ENCODE results near the gene SYNE3.
A peak's percentile ranks its signal among the peaks of the same experiment; 100 is the strongest.

The SYNE3 gene

DNA sequence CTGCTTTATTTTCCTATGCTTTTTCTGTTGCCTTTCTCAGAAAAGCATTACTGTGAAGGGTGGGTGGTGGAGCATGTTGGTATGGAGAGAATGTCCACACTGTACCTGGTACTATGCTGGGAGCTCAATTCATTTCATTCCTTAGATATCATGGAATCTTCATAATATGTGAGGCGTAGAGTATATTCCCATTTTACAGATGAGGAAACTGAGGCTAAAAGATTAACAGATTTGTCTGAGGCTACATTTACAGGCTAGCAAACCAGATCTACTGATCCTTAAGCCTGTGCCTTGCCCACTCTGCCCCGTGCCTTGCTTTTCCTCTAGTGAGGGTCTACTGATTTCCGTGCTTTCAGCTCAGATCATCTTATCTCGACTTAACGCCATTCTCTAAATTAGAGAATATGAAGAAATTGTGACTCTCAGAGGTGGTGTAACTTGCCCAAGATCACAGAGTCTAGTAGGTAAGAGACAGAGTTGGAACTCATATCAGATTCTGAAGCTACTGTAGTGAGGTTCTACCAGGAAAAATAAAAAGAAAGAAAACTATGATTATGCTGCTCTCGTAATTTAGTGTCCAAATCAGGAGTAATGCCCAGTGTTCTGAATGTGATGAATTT is 23.9 kb upstream of the SYNE3 start:
- no peak for DNase-seq

DNA sequence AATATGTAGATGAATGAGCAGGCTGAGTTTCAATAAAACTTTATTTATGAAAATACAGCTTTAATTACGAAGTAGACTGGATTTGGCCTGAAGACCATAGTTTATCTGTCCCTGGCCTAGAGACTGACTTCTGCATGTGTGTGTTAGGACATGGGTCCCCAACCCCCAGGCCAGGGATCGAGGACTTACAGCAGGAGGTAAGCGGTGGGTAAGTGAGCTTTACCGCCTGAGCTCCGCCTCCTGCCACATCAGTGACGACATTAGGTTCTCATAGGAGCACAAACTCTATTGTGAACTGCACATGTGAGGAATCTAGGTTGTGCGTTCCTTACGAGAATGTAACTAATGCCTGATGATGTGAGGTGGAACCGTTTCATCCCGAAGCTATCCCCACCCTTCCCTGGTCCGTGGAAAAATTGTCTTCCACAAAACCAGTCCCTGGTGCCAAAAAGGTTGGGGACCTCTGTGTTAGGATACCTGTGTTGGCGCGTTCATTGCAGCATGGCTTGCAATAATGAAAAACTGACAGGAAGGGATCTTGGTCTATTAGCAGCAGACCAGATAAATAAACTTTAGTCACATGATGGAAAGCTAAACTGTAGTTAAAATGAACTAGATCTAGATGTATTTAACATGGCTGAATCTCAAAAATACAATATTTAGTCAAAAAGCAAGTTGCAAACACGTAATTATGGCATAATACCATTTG is 22.5 kb upstream of the SYNE3 start:
- no peak for DNase-seq

DNA sequence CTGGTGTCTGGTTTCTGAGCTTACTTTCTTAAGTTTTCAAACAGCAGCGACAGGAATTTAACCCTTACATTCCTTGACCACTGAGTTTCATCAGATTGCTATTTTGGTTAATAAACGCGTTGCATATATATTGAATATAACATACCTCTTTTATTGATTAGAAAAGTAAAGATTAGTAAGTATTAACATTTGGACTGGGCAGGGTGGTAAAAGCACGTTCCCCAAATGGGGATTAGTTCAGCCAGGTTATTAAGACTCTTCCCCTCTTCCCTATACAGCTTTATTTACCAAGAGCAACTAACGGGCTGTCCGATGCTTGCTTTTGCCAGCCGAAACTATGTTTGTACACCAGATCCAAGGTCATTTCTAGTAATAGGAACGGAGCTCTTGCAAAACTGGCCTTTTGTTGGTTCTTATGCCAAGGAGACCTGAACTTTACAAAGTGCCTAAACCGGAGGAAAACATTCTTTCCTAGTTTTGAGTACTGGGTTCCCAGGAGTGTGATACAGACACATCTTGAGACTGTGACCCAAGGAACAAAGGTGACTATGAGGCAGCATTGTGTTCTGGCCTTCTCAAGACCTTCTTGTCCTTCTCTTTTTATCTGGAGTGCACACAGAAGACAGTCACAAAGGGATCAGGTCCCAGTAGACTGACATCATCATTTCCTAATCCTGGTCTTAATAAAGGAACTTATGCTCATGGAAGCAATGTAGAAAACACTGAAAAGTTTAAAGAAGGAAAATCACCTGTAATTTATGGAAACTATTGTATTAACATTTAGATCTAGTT is 21.0 kb upstream of the SYNE3 start:
- no peak for DNase-seq

DNA sequence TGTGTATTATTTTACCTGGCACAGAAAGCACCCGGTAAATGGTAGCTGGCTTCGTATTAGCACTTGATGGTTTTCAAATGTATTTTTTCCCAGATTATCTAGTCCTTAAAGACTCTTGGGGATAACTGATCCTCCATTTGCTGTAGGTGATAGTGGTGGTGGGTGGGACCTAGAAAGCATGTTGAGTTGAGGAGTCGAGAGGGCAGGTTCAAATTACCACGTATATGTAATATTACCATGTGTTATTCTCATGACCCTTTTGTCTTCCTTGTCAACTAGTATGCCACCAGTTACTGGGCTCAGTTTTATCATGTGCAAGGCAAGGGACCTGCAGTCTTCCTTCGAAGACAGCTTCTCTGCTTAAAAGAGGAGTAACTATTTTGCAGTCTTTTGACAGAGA is 20.2 kb upstream of the SYNE3 start:
- no peak for DNase-seq

DNA sequence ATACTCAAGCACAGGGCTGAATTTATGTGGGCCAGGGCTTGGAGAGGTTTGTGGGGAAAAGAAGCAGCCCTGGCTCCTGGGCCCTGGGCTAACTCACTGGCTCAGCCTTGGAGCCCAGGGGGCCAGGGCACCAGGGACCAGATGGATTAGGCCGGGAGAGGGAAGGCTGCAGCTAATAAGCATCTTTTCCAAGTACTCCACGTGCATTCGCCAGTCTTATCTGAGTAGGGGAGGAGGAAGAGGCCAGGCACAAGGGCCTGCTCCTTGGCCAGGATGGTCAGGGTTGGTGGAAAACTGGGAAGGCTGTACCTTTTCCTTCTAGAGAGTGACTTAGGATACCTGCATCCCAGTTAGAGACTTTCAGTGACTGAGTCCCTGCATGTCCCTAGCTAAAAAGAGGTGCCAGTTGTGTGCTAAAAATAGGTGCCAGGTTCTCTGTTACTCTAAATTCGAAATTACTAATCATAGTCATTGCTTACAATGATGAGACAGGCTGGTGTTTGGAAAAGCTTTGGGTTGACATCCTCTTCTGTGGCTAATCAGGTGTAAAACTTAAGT is 19.7 kb upstream of the SYNE3 start:
- DNase-seq: no peak

DNA sequence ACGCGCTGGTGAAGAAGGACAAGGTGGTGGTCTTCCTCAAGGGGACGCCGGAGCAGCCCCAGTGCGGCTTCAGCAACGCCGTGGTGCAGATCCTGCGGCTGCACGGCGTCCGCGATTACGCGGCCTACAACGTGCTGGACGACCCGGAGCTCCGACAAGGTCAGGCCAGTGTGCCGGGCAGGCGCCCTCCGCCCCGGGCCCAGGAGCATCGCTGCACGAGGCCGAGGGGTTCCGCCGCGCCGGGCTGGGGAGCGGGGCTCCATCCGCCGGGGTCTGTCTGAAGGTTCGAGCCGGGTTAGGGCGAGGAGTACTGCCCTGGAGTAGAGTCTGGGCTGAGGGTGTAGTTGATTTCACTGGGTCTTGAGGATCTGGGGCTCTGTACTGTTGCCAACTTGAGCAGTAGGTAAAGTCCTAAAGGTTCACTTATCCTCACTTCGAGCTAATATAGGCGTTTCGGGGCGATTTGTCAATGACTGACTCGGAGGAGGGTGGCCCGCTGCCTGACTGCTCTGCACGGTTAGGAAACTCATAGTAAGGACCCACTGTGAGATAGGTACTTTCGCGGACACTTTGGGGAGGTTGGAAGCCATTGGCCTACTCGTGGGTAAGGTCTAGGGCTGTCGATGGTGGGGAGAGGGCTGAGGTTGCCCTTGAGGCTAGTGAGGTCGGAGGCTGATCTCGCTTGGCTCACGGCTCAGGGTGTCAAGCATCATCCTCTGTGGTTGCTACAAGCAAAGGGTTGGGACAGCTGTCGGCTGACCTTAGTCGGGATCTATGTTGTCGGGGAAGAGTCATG is 19.0 kb upstream of the SYNE3 start:
- DNase-seq: no peak

DNA sequence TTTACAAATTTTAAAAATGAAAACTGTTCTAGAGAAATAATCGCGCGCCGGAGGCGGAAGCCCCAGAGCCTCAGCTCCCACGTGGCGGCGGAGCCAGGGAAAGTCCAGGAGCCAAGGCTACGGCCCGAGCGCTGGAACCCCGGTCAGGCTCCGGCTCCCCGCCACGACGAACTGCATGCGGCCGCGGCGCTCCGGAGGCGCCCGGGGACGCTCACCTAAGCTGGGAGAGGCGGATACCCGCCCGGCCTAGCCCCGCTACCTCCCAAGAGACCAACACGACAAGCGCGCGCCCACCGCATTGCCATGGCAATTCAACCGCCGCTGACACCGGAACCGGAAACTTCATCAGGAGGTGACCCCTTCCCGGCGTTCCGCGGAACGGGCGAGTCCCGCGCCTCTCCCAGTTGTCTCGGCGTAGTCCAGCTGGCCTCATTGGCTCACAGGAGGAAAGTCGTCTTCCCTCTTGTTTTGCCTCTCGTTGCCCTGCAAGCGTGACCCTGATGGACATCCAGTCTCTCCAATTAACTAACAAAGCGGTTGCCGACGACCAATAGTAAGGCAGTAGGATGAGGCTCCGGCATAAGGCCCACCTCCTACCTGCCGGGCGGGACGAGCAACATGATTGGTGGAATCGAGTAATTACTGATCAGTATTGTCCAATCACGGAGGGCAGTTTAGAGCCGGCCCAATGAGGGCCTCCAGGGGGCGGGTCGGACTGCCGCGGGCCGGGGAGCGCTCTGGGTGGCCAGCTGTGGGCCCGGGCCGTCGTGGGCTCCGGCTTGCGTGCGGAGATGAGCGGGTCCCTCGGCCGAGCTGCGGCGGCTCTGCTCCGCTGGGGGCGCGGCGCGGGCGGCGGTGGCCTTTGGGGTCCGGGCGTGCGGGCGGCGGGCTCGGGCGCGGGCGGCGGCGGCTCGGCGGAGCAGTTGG is 18.1 kb upstream of the SYNE3 start, which contains the start of gene GLRX5:
TSS of gene GLRX5 (plus strand) at position 752 of the 927 bp plus-strand sequence. CDS start at position 792, 40 bp downstream.
- DNase-seq: peak; percentile 99

DNA sequence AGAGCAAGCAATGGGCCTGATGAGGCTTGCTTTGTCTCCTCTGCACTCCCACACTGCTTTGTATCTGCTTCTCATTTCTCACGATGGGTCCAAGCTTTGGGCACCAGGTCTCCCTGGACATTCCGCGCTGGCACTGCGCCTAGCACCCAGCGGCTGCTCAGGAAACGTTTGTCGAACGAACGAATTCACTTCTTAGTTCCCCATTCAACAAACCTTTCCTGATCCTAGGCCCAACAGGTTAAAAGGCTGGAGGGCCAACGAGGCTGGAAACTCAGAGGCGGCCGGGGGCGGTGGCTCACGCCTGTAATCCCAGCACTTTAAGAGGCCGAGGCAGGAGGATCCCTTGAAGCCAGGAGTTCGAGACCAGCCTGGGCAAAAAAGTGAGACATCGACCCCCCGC is 17.4 kb upstream of the SYNE3 start:
- DNase-seq: no peak

DNA sequence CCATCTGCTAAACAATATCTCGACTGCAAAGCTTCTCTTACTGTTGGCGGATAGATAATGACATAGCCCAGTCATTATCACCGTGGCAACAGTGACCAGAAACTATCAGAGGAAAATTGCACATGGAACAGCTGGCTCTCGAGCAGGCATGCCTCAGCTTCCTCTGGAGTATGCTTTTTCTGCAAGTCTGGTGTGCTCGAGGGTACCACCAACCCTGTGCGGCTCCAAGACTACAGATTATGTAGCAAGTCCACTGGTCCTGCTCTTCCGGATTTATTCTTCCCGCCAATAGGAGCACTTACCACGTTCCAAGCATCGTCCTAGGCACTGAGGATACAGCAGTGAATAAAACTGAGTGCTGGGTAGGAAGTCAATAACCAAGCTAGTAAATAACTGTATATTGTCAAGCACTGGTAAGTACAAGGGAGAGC is 17.0 kb upstream of the SYNE3 start:
- DNase-seq: no peak

DNA sequence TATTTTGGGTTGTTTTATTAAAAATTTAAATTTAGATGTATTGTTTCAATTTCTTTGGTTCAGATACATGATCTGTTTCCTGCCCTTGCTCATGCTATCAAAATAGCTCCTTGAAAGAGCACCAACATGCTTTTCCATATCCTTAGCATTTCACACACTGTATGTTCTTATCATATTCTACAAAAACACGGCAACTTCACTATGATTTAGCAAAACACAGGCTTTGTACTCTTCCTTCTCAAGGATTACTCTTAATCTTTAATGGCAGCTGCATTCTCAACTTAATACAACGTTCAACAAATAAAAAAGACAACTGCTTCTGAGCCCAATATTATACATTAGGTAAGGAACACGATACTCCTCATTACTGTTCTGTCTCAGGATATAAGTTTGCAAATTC is 15.5 kb upstream of the SYNE3 start:
- DNase-seq: no peak

DNA sequence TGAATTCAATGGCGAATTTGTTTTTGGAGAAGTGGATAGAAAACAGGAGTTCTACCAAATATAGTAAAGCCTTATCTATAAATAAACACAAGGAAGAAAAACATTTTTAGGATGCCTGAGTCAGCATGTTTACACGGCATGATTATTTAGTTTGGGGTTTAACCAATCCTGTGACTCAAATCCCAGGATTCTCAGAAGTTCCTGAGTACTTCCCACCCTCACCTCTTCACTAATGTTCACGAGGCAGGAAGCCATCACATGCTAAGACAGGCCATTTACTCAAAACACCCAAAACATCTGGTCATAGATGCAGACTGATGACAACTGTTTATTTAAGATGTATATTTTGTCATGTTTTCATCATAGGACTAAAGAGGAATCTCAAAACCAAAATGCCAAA is 15.0 kb upstream of the SYNE3 start:
- DNase-seq: no peak

DNA sequence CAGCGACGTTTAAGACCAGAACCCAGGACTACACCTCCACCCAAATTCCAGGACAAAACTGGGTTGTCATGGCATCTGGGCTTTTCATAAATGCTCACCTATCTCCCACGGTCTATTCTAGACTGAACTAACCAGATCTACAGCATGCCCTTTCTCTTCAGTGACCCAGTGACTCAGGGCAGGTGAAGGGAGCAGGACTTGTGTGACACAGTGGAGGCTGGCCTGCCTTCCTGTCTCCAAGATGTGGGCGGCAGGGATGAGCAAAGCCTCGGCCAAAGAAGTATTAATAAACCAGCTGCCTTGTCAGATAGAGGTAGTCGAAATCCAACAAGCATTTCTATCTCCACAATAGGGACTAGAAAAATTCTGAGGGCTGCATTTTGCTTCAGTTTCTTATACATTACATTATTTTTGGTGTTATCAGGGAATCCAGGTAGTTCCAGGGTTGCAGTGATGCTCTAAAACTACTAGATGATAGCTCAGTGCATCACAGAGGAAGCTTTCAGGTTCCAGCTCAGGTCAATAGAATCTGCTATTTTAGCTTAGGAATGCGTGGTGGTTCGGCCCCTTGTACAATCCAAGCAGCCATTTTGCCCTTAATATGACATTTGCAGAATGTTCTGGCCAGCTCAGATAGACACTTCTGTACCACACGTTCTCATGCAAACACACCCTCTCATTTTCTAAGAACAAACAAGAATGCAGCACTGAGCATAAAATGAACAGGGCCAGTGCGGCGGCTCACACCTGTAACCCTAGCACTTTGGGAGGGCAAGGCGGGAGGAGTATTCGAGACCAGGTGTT is 14.2 kb upstream of the SYNE3 start:
- no peak for DNase-seq

DNA sequence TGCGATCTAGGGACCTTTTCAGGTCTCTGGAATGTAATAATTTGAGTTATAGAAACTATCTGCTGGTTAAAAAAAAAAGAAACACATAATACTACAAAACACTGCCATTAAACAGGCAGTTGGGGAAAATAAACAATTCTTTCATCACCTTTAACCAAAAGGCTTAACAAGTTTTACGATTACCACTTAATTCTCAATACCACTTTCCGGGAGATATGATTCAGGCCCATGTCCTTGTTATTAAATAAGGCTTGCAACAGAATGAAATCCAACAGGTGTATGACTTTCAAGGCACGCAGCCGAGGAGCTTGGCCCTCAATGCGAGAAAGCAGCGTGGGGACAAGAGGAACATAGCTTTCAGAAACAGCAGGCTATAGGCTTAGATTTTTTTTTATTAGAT is 12.8 kb upstream of the SYNE3 start:
- DNase-seq: no peak

DNA sequence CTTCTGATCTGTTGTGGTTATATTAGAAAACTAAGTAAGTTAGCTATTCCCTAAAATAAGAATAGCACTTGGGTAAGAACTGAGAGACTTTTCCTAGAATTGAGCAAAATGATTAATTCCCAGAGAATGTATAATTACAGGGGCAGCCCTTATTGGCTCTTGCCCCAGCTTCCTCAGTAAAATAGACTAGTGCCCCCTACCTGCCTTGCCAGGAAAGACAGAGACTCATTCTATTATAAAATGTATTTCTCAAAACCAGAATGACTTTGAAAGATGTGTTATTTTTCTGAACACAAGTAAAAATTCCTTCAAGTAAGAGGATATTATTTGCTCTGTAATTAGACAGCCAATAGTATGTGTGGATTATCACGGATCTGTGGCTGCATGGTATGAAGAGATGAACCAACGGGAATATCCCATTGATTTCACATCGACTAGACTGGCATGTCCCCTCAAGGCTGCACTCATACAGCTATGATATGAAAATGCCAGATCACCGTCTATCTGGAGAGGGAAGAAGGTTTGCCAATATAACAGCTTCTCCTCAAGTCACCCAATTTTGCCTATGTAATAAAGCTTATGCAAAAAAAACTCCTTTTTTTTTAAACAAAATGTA is 11.0 kb upstream of the SYNE3 start:
- no peak for DNase-seq

DNA sequence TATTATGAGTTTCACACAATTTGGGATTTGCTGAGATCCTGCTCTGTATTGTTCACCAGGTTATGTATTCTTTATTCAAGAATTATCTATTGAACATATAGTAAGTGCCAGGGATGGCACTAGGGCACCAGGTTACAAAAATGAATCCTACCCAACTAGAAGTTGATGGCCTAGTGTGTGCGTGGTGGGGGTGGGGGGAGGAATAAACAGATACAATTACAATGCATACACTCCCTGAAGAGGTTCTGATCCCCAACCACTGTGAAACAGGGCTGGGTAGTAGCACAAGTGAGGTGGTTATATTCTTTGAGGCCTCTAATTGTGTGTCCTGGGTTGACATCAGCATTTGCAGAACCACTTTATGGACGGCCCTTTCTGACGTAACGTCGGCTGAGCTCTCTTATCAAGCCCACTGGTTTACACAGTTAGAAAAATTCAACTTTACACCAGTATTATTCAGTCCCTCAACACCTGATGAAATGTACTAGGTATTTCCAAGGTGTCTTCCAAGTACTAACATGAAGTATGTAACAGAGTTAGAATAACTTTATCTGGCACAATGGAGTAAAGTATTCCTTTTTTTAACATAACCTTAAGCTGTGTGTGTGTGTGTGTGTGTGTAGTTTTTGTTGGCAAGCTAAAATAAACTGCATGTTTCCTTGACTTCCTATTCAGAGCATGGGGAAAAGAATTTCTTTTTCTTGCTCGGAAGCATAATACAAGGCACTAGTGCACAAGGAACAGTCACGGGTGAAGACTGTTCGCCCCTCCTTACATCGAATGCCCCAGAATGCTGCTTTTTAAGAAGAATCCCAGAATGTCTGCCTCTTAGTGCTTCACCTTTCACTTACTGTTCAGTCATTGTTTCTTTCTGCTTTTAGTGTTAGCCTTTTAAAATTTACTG is 10.3 kb upstream of the SYNE3 start:
- DNase-seq: no peak

DNA sequence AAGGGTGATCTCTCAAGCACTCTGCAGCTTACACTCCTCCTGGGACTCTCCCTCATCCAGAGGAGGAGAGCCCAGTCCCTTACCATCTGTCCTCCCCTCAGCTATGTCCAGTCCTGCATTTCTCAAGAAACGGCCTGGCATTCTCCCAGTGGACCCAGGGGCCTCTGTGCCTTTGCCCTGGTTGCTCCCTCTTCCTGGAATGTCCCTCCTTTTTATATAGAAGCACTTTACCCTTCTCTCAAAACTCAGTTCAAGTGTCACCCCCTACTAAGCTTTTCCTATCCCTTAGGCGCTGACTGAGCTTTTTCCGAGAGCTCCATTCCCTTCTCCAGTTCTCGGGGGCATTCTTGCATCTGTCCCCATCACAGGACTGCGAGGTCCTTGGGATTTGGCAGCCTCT is 9.5 kb upstream of the SYNE3 start:
- no peak for DNase-seq

DNA sequence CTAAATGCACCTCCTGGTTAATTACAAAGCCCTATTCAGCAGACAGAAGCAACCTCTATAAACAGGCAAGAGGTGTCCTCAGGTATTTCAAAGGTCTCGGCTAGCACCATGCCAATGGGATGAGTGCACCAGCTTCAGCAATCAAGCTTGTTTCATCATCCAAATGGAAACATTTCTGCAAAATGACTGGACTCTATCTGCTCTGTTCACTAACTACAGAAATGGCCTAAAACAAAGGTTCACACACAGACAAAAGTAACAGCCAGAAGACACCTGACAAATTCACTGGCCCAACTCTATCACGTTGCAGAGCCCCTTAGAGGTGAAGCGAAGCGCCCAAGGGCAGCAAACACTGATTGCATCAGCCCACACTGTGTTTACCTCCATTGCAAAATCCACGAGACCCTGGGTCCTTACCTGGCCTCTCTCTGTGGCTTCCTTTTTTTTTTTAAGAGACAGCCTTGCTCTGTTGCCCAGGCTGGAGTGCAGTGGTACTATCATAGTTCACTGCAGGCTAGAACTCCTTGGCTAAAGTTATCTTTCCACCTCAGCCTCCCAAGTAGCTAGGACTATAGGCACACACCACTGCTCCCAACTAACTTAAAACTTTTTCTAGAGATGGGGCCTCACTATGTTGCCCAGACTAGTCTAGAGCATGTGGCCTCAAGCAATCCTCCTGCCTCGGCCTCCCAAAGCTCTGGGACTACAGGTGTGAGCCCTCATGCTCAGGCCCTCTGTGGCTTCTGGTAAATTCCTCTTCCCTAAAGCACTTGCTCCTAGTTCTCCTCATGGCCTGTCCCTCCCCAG is 8.5 kb upstream of the SYNE3 start:
- DNase-seq: no peak

DNA sequence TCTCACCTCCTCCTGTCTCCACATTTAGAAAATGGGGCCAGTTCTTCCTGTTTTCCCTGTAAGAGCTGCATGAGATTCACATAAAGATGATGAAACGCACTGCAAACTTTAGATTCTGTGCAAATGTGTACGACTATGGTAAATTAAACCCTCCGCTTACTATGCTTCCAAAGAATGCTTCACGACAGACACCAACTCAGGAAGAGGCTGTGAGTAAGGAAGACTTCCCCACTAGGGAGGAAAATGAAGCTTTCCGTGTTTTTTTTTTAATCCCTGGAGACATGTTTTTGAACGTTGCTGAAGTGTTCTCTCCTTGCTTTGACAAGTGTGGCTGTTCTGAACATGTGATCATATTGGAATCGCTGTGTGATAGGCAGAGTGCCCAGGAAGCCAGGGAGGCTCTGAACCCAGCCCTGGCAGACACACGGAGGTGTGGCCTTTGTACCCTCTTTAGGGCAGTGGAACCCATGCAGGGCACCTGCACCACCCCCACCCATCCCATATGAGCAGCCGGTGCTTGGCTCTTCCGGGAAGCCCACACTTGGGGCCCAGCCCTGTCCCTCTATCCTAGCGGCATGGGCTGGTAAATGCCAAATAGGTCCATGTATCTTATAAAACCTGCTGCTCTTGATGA is 7.5 kb upstream of the SYNE3 start:
- DNase-seq: no peak
